HL-60 (cell line): Measurements from ENCODE around the gene SEMA3B.
"Not testable (repeated sequence)": the region's sequence is repeated elsewhere in the genome, so short reads cannot be mapped to it uniquely, and the experiment has no call there.

Experiments
- DNase-seq, 2 experiments: peaks; one replicate each; pipeline ENCODE4 v3.0.0-alpha.2; 2010 to 2020; ENCODE audit warnings: low read depth in 1 of 2, low spot score in 1 of 2
- H3K27ac ChIP-seq: fragments of 250-450 bp; sonication (Bioruptor Pico); replicated peaks from 2 replicates; pipeline ENCODE4 v1.5.1; 2020; ENCODE audit warnings: mild to moderate bottlenecking, moderate library complexity
- H3K27me3 ChIP-seq: fragments of 250-450 bp; sonication (Bioruptor Pico); 2 replicates; pipeline ENCODE4 v1.5.1; 2021; ENCODE audit warnings: mild to moderate bottlenecking, moderate library complexity; ENCODE audit not compliant: insufficient read depth, poor library complexity, severe bottlenecking
- H3K4me3 ChIP-seq: replicated peaks from 2 replicates; pipeline ENCODE4 v1.5.1; 2011; ENCODE audit warnings: mild to moderate bottlenecking, control low read depth, low read length; ENCODE audit not compliant: insufficient read depth
- CTCF ChIP-seq: IDR thresholded peaks from one replicate; pipeline ENCODE4 v1.5.1; 2011; ENCODE audit warnings: low read length, control low read depth, inconsistent platforms; ENCODE audit not compliant: insufficient read depth
- GABPA ChIP-seq: IDR thresholded peaks from 2 replicates; pipeline ENCODE4 v1.6.1; 2012; ENCODE audit warnings: low read depth
- POLR2AphosphoS5 ChIP-seq: IDR thresholded peaks from 2 replicates; pipeline ENCODE4 v1.6.1; 2012; ENCODE audit warnings: low read depth
- REST ChIP-seq: IDR thresholded peaks from 2 replicates; pipeline ENCODE4 v1.6.1; 2012; ENCODE audit warnings: low read depth; ENCODE audit not compliant: insufficient replicate concordance
- SPI1 ChIP-seq: IDR thresholded peaks from 2 replicates; pipeline ENCODE4 v1.6.1; 2012; ENCODE audit warnings: low read depth, mild to moderate bottlenecking, borderline replicate concordance

Gene SEMA3B

GRCh38 chr3:50227390-50228183, 41.4 kb upstream of the SEMA3B start:
- DNase-seq = peak; percentile 90 to 95
- Histone ChIP-seq H3K27me3 (no peaks in the 10 kb centered on the region), H3K27ac (peak overlapping the region; percentile 78), H3K4me3 (peak overlapping the region; percentile 47)
- TF ChIP-seq SPI1 (no peak), CTCF (peak; percentile 39), POLR2AphosphoS5 (peak; percentile 60; the same call in 1 of the 2 replicates), REST (no peak), GABPA (peak; percentile 95)

GRCh38 chr3:50228184-50228763, 40.7 kb upstream of the SEMA3B start:
- not testable (repeated sequence) for DNase-seq, H3K27me3 ChIP-seq
- peak overlapping the region; percentile 47 for H3K4me3 ChIP-seq
- H3K27ac ChIP-seq = peak overlapping the region; percentile 78

- Histone ChIP-seq H3K27me3 (no peaks in the 10 kb centered on the region), H3K4me3 (no peak overlapping the region), H3K27ac (peak overlapping the region; percentile 78)
- DNase-seq = no peak
- TF ChIP-seq REST = no peak
- no peak for TF ChIP-seq CTCF
- TF ChIP-seq POLR2AphosphoS5 = no peak
- no peak for TF ChIP-seq GABPA
- TF ChIP-seq SPI1 = no peak
Measured at GRCh38 chr3:50229490-50229889, 39.5 kb upstream of the SEMA3B start.

GRCh38 chr3:50230104-50230793, 38.7 kb upstream of the SEMA3B start:
- Histone ChIP-seq H3K27me3 (no peaks in the 10 kb centered on the region), H3K4me3 (no peak overlapping the region), H3K27ac (peak overlapping the region; percentile 78)
- TF ChIP-seq SPI1 = peak; percentile 86
- TF ChIP-seq POLR2AphosphoS5 = no peak
- peak; percentile 68; the same call in 1 of the 2 replicates for TF ChIP-seq GABPA
- DNase-seq = peak; percentile 42 to 63
